Type B pancreatic cell (in vitro differentiated cells): ENCODE measurements around the gene TOR4A. TPM values are rescaled to one million over a fixed set of nuclear protein-coding genes. Genes with fewer than 3 reads are reported as not detected.

Experiments
- DNase-seq: peaks from one replicate; pipeline ENCODE4 v3.0.0; 2021; ENCODE audit warnings: mixed read lengths; ENCODE audit not compliant: unreplicated experiment; ENCODE audit errors: extremely low spot score
- H3K27ac Mint-ChIP-seq: 2 replicates; pipeline ENCODE4 v1.8.0; 2021; ENCODE audit warnings: mild to moderate bottlenecking, mixed read lengths
- H3K27me3 Mint-ChIP-seq: 2 replicates; pipeline ENCODE4 v1.8.0; 2021; ENCODE audit warnings: mixed read lengths
- H3K36me3 Mint-ChIP-seq: 2 replicates; pipeline ENCODE4 v1.8.0; 2021; ENCODE audit warnings: mixed read lengths
- H3K4me1 Mint-ChIP-seq: one replicate; pipeline ENCODE4 v1.8.0; 2021; ENCODE audit warnings: mixed read lengths; ENCODE audit not compliant: unreplicated experiment
- H3K4me3 Mint-ChIP-seq: 2 replicates; pipeline ENCODE4 v1.8.0; 2021; ENCODE audit warnings: mild to moderate bottlenecking, mixed read lengths
- H3K9me3 Mint-ChIP-seq: 2 replicates; pipeline ENCODE4 v1.8.0; 2021; ENCODE audit warnings: mixed read lengths
- total RNA-seq: library from RNA; stranded (reverse); gene quantifications from 2 replicates; pipeline ENCODE4 v1.2.1, GENCODE V29; 2021; ENCODE audit warnings: low replicate concordance
- TF ChIP-seq, protein P1 (sequence below): fragments of 200-600 bp; sonication (generic); conservative IDR thresholded peaks from 2 replicates; pipeline ENCODE4 v1.5.0; 2021; ENCODE audit warnings: antibody characterized with exemption, mild to moderate bottlenecking

TOR4A gene
- total RNA-seq, 1 donor from 2014 or later: 4.5 TPM

DNA sequence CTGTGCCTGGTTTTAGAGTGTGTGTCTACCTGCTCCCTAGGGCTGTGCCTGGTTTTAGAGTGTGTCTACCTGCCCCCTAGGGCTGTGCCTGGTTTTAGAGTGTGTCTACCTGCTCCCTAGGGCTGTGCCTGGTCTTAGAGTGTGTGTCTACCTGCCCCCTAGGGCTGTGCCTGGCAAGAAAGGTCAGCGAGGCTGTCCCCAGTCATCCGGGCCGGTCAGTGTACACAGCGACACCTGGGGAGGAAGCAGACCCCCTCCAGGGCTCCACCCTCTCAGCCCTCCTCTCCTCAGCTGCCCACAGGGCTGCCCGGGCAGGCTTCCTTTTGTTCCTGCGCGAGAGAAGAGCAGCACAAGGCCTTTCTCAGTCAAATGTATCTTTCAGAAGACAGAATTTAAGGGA is 20.4 kb downstream of the TOR4A start:
- H3K9me3 Mint-ChIP-seq: no peaks in the 10 kb centered on the region
- peaks cover 5% of the 10 kb centered on the region for H3K4me1 Mint-ChIP-seq
- no peak overlapping the region for H3K27ac Mint-ChIP-seq
- H3K4me3 Mint-ChIP-seq: no peak overlapping the region
- no peak for DNase-seq
- H3K27me3 Mint-ChIP-seq: peaks cover 50% of the 10 kb centered on the region
- TF ChIP-seq, protein P1, sequence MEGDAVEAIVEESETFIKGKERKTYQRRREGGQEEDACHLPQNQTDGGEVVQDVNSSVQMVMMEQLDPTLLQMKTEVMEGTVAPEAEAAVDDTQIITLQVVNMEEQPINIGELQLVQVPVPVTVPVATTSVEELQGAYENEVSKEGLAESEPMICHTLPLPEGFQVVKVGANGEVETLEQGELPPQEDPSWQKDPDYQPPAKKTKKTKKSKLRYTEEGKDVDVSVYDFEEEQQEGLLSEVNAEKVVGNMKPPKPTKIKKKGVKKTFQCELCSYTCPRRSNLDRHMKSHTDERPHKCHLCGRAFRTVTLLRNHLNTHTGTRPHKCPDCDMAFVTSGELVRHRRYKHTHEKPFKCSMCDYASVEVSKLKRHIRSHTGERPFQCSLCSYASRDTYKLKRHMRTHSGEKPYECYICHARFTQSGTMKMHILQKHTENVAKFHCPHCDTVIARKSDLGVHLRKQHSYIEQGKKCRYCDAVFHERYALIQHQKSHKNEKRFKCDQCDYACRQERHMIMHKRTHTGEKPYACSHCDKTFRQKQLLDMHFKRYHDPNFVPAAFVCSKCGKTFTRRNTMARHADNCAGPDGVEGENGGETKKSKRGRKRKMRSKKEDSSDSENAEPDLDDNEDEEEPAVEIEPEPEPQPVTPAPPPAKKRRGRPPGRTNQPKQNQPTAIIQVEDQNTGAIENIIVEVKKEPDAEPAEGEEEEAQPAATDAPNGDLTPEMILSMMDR: no peak
- no peaks in the 10 kb centered on the region for H3K36me3 Mint-ChIP-seq

DNA sequence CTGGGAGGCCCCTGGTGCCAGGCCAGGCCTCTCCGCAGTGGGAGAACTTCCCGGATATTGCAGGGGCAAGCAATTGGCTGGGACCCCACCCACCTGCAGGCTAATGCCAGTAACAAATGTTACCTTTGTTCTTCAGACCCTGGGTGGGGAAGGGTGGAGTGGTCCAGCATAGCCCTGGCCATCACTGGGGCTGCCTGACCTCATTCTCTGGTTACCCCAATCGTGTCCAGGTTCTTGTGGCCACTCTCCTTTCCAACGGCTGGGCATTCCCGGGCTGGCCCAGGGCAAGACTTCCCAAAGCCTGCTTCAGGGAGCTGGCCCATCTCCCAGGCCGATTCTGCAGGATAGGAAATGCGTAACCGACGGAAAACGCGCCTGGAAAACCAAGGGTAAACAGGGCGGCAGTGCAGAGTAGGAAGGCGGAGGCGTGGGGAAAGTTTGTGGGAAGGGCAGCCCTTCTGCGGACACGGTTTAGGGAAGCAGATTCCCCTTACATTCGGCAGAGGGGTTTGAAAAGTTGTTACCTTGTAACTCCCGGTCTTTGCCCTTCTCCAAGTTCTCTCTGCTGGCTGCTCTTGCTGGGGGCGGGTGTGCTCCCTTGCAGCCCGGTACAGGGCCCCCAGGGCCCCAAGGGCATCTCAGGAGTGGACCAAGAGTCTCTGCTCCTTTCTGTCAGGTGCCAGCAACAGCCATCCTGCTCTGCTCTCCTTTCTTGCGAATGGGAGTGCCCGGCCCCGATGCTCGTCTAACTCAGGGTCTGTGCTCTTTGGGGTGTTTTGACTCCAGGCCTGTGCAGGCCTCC is 21.1 kb downstream of the TOR4A start:
- Mint-ChIP-seq H3K27ac (peak overlapping the region; percentile 36), H3K9me3 (no peaks in the 10 kb centered on the region), H3K27me3 (peaks cover 43% of the 10 kb centered on the region), H3K4me1 (peaks cover 5% of the 10 kb centered on the region), H3K36me3 (no peaks in the 10 kb centered on the region), H3K4me3 (peak overlapping the region; percentile 71)
- TF ChIP-seq, protein P1: no peak
- no peak for DNase-seq

DNA sequence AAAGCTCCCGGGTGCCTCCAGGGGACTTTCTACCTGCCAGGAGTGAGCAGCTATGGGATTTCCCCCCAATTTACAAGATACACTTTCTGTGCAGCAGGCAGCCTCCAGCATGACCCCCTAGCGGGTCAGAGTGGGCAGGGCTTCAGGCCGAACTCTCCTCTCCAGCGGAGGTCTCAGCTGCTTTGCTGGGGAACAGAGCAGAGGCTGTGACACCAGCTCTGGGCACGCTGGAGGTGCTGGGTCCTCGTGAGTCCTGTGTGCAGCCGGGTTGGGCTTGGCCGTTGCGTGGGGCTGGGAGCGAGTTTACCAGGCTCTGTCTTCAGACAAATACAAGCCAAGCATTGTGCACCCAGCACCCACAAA is 21.7 kb downstream of the TOR4A start:
- no peaks in the 10 kb centered on the region for H3K9me3 Mint-ChIP-seq
- peak overlapping the region; percentile 36 for H3K27ac Mint-ChIP-seq
- peak overlapping the region; percentile 71 for H3K4me3 Mint-ChIP-seq
- TF ChIP-seq, protein P1: peak; percentile 28
- H3K36me3 Mint-ChIP-seq: no peaks in the 10 kb centered on the region
- H3K4me1 Mint-ChIP-seq: peaks cover 5% of the 10 kb centered on the region
- peaks cover 37% of the 10 kb centered on the region for H3K27me3 Mint-ChIP-seq
- DNase-seq: no peak

DNA sequence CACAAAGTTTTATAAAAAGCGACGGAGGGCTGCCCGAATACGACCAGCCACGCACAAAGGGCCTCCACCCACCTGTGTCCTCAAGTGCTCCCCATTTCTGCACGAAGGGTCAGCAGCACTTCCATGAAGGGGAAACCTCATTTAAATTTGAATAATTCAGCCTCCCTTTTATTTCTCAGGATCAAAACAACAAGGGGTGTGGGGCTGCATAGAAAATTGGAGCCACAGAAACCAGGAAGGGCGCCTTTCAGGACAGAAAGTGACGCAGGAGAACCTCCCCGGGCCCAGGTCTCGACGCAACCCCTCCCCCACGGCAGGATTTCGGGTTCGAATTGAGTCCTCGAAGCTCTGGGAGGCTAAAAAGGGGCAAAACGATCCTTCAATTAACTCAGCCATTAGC is 22.4 kb downstream of the TOR4A start:
- TF ChIP-seq, protein P1: no peak
- no peaks in the 10 kb centered on the region for H3K9me3 Mint-ChIP-seq
- peaks cover 5% of the 10 kb centered on the region for H3K4me1 Mint-ChIP-seq
- H3K27ac Mint-ChIP-seq: peak overlapping the region; percentile 83
- DNase-seq: no peak
- H3K27me3 Mint-ChIP-seq: peaks cover 32% of the 10 kb centered on the region
- no peaks in the 10 kb centered on the region for H3K36me3 Mint-ChIP-seq
- H3K4me3 Mint-ChIP-seq: peak overlapping the region; percentile 88

DNA sequence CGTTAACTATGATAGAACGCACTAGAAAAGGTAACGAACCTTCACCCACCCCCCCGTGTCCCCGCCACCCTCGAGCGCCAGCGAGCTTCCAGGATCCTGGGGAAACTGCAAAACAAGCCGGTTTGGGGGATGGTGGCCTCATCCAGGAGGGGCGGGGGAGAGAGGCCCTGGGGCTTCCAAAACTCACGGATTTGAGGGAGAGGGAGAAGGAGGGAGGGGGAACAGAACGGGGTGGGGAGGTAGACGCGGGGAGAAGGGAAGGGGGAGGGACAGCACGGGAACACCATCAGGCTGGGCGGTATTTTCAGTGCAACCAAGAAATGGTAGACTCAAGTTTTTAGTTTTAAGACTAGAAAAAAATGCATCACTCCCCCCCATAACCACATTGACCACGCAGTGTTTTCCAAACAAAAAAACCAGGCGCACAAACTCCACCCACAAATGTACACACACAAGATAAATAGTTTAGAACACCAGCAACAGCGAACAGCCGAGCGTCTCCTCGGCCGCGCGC is 23.1 kb downstream of the TOR4A start:
- Mint-ChIP-seq H3K4me3 (peak overlapping the region; percentile 92), H3K27ac (peak overlapping the region; percentile 86), H3K4me1 (peaks cover 5% of the 10 kb centered on the region), H3K36me3 (no peaks in the 10 kb centered on the region), H3K27me3 (peaks cover 32% of the 10 kb centered on the region), H3K9me3 (no peaks in the 10 kb centered on the region)
- DNase-seq: no peak
- TF ChIP-seq, protein P1: no peak
